Measurements from ENCODE around the gene SPATA31D3. TPM values are rescaled to one million over a fixed set of nuclear protein-coding genes. Genes with fewer than 3 reads are reported as not detected.

The SPATA31D3 gene
- total RNA-seq, 1 experiment from 2014 or later, result not detected

- Mint-ChIP-seq H3K27me3 (ENCODE audit: low read depth) (no peaks in the 10 kb centered on the region), H3K4me1 (no peaks in the 10 kb centered on the region), H3K36me3 (ENCODE audit: insufficient read depth in 1 of 3, low read depth in 3 of 3) (no peaks in the 10 kb centered on the region), H3K9me3 (no peaks in the 10 kb centered on the region), H3K4me3 (no peak overlapping the region), H3K27ac (no peak overlapping the region)
- no peaks in the 10 kb centered on the region for H3K79me1 ChIP-seq (ENCODE audit: insufficient read depth, low read depth, low read length, poor library complexity, severe bottlenecking)
- H2AK5ac ChIP-seq (ENCODE audit: insufficient read length, low read length), result no peak overlapping the region
- H3K27me3 ChIP-seq (ENCODE audit: insufficient read depth, low read length), result no peaks in the 10 kb centered on the region
- WGBS (ENCODE audit: extremely low coverage, insufficient read length, low lambda C conversion rate), result no CpG with 5 or more reads among the region's 3 CpGs
- no peak for TF ChIP-seq CTCF (conservative IDR thresholded peaks at IDR 0.05)
- H3K4me1 ChIP-seq (ENCODE audit: insufficient read depth, low read length), result no peaks in the 10 kb centered on the region
- H3K9me3 ChIP-seq (ENCODE audit: control insufficient read depth, low read depth, low read length), result no peaks in the 10 kb centered on the region
- H2BK5ac ChIP-seq (ENCODE audit: insufficient read length, low read length), result no peak overlapping the region
- H3K4ac ChIP-seq (ENCODE audit: low read depth, low read length), result no peak overlapping the region
- no peak overlapping the region for H3K18ac ChIP-seq (ENCODE audit: insufficient read length, low read depth, low read length)
- H3K56ac ChIP-seq (ENCODE audit: insufficient read length, low read depth, low read length), result no peak overlapping the region
- no peaks in the 10 kb centered on the region for H3K79me2 ChIP-seq (ENCODE audit: insufficient read depth, low read length)
- no peak overlapping the region for H3K23ac ChIP-seq (ENCODE audit: insufficient read length, low read depth, low read length)
- no peak overlapping the region for H2BK15ac ChIP-seq (ENCODE audit: low read depth, low read length)
- H2AFZ ChIP-seq (ENCODE audit: low read length), result no peak overlapping the region
- H3K14ac ChIP-seq (ENCODE audit: insufficient read depth, low read length), result no peak overlapping the region
- no peaks in the 10 kb centered on the region for H3K23me2 ChIP-seq (ENCODE audit: insufficient read length, low read depth, low read length, poor library complexity, severe bottlenecking)
- no peak overlapping the region for H3K9ac ChIP-seq (ENCODE audit: extremely low read depth, insufficient read length, low read length)
- H4K20me1 ChIP-seq (ENCODE audit: control insufficient read depth, insufficient read depth, insufficient read length), result no peaks in the 10 kb centered on the region
- no peak overlapping the region for H3T11ph ChIP-seq (ENCODE audit: low read length)
- no peak overlapping the region for H3K4me2 ChIP-seq (ENCODE audit: insufficient read depth, insufficient read length, low read length)
- no peak overlapping the region for H3K27ac ChIP-seq (ENCODE audit: insufficient read length, low read depth, low read length)
- DNase-seq, result no peak
- H4K8ac ChIP-seq (replicated peaks; ENCODE audit: insufficient read length, low read depth, low read length), result no peak overlapping the region
- H2BK120ac ChIP-seq (ENCODE audit: low read depth, low read length, poor library complexity, severe bottlenecking), result no peak overlapping the region
- no peak overlapping the region for H2BK12ac ChIP-seq (ENCODE audit: insufficient read length, low read depth, low read length)
- H4K91ac ChIP-seq (ENCODE audit: insufficient read length, low read depth, low read length), result no peak overlapping the region
- H2BK20ac ChIP-seq (ENCODE audit: low read depth, low read length, poor library complexity, severe bottlenecking), result no peak overlapping the region
- no peak overlapping the region for H4K5ac ChIP-seq (ENCODE audit: insufficient read length, low read depth, low read length)
Observed at GRCh38 chr9:81906671-81907070, 36.6 kb upstream of the SPATA31D3 start.

Measured in H9 (cell line).